Duodenal mucosa (tissue), 2 donors: ENCODE results near the gene ADAM10.

ENCODE experiments used
- H3K27ac ChIP-seq: one replicate; pipeline ENCODE4 v1.7.0; 2013; ENCODE audit warnings: low read depth, low read length
- H3K27me3 ChIP-seq, 2 donors: one replicate each; pipeline ENCODE4 v1.7.0; 2013; ENCODE audit warnings: low read length in 2 of 2, control low read depth in 1 of 2; ENCODE audit not compliant: insufficient read depth in 2 of 2, control insufficient read depth in 1 of 2
- H3K36me3 ChIP-seq, 2 donors: one replicate each; pipeline ENCODE4 v1.7.0; 2013; ENCODE audit warnings: low read length in 2 of 2, control low read depth in 1 of 2; ENCODE audit not compliant: insufficient read depth in 2 of 2, control insufficient read depth in 1 of 2
- H3K4me1 ChIP-seq, 2 donors: one replicate each; pipeline ENCODE4 v1.7.0; 2013; ENCODE audit warnings: low read length in 2 of 2, control low read depth in 1 of 2; ENCODE audit not compliant: insufficient read depth in 2 of 2, control insufficient read depth in 1 of 2
- H3K4me3 ChIP-seq, 2 donors: one replicate each; pipeline ENCODE4 v1.7.0; 2013; ENCODE audit warnings: low read length in 2 of 2, low read depth in 1 of 2
- H3K9ac ChIP-seq, 2 donors: one replicate each; pipeline ENCODE4 v1.7.0; 2013; ENCODE audit warnings: low read length in 2 of 2, low read depth in 1 of 2
- H3K9me3 ChIP-seq, 2 donors: one replicate each; pipeline ENCODE4 v1.7.0; 2013; ENCODE audit warnings: low read length in 2 of 2, control low read depth in 1 of 2; ENCODE audit not compliant: control insufficient read depth in 1 of 2

The ADAM10 gene

GRCh38 chr15:58699769-58700168 lies 49.7 kb downstream of the ADAM10 start:
- Histone ChIP-seq H3K9ac (no peak overlapping the region), H3K4me1 (no peaks in the 10 kb centered on the region), H3K27me3 (no peaks in the 10 kb centered on the region), H3K27ac (no peak overlapping the region), H3K4me3 (no peak overlapping the region), H3K36me3 (peaks cover 0 to 5% of the 10 kb centered on the region in 2 donors), H3K9me3 (peaks cover 5 to 9% of the 10 kb centered on the region in 2 donors)

GRCh38 chr15:58698887-58699641 lies 50.4 kb downstream of the ADAM10 start:
- no peak overlapping the region for H3K27ac ChIP-seq

GRCh38 chr15:58697220-58697619 lies 52.3 kb downstream of the ADAM10 start:
- Histone ChIP-seq H3K4me3 (no peak overlapping the region), H3K36me3 (peaks cover 0 to 5% of the 10 kb centered on the region in 2 donors), H3K27ac (no peak overlapping the region), H3K27me3 (no peaks in the 10 kb centered on the region), H3K9me3 (peaks cover 5 to 9% of the 10 kb centered on the region in 2 donors), H3K9ac (no peak overlapping the region), H3K4me1 (no peaks in the 10 kb centered on the region)

More at GRCh38 chr15:58698887-58699641, 50.4 kb downstream of the ADAM10 start:
- H3K4me1 ChIP-seq: no peaks in the 10 kb centered on the region
- H3K9ac ChIP-seq: no peak overlapping the region
- no peak overlapping the region for H3K4me3 ChIP-seq
- peaks cover 0 to 5% of the 10 kb centered on the region in 2 donors for H3K36me3 ChIP-seq
- peaks cover 5 to 9% of the 10 kb centered on the region in 2 donors for H3K9me3 ChIP-seq
- H3K27me3 ChIP-seq: no peaks in the 10 kb centered on the region

- no peak overlapping the region for H3K4me3 ChIP-seq
- no peaks in the 10 kb centered on the region for H3K4me1 ChIP-seq
- peaks cover 5 to 9% of the 10 kb centered on the region in 2 donors for H3K9me3 ChIP-seq
- no peaks in the 10 kb centered on the region for H3K27me3 ChIP-seq
- H3K9ac ChIP-seq: no peak overlapping the region
- H3K36me3 ChIP-seq: peaks cover 0 to 5% of the 10 kb centered on the region in 2 donors
- H3K27ac ChIP-seq: no peak overlapping the region
Observed at GRCh38 chr15:58696738-58697137, 52.8 kb downstream of the ADAM10 start.

GRCh38 chr15:58694641-58695398 lies 54.7 kb downstream of the ADAM10 start:
- H3K4me3 ChIP-seq: no peak overlapping the region
- peaks cover 5 to 8% of the 10 kb centered on the region in 2 donors for H3K9me3 ChIP-seq
- no peaks in the 10 kb centered on the region for H3K27me3 ChIP-seq
- H3K36me3 ChIP-seq: no peaks in the 10 kb centered on the region
- H3K4me1 ChIP-seq: no peaks in the 10 kb centered on the region
- H3K9ac ChIP-seq: no peak overlapping the region
- no peak overlapping the region for H3K27ac ChIP-seq

- no peaks in the 10 kb centered on the region for H3K36me3 ChIP-seq
- no peaks in the 10 kb centered on the region for H3K27me3 ChIP-seq
- no peak overlapping the region for H3K27ac ChIP-seq
- H3K4me3 ChIP-seq: no peak overlapping the region
- no peaks in the 10 kb centered on the region for H3K9me3 ChIP-seq
- no peaks in the 10 kb centered on the region for H3K4me1 ChIP-seq
- H3K9ac ChIP-seq: no peak overlapping the region
Observed at GRCh38 chr15:58690703-58691102, 58.8 kb downstream of the ADAM10 start.

GRCh38 chr15:58689646-58690045 lies 59.9 kb downstream of the ADAM10 start:
- no peaks in the 10 kb centered on the region for H3K9me3 ChIP-seq
- H3K4me1 ChIP-seq: no peaks in the 10 kb centered on the region
- no peaks in the 10 kb centered on the region for H3K36me3 ChIP-seq
- no peak overlapping the region for H3K27ac ChIP-seq
- no peaks in the 10 kb centered on the region for H3K27me3 ChIP-seq
- H3K9ac ChIP-seq: no peak overlapping the region
- H3K4me3 ChIP-seq: no peak overlapping the region

GRCh38 chr15:58686286-58686685 lies 63.2 kb downstream of the ADAM10 start:
- no peak overlapping the region for H3K9ac ChIP-seq
- H3K27ac ChIP-seq: no peak overlapping the region
- H3K4me1 ChIP-seq: peaks cover 3 to 4% of the 10 kb centered on the region in 2 donors
- no peaks in the 10 kb centered on the region for H3K27me3 ChIP-seq
- H3K9me3 ChIP-seq: no peaks in the 10 kb centered on the region
- H3K4me3 ChIP-seq: no peak overlapping the region
- H3K36me3 ChIP-seq: no peaks in the 10 kb centered on the region

GRCh38 chr15:58684751-58685150 lies 64.8 kb downstream of the ADAM10 start:
- Histone ChIP-seq H3K9me3 (no peaks in the 10 kb centered on the region), H3K27ac (no peak overlapping the region), H3K9ac (no peak overlapping the region), H3K27me3 (no peaks in the 10 kb centered on the region), H3K4me3 (no peak overlapping the region), H3K36me3 (no peaks in the 10 kb centered on the region), H3K4me1 (peaks cover 3 to 4% of the 10 kb centered on the region in 2 donors)

- no peak overlapping the region for H3K4me3 ChIP-seq
- H3K9ac ChIP-seq: no peak overlapping the region
- H3K4me1 ChIP-seq: peaks cover 3 to 4% of the 10 kb centered on the region in 2 donors
- no peaks in the 10 kb centered on the region for H3K27me3 ChIP-seq
- no peaks in the 10 kb centered on the region for H3K36me3 ChIP-seq
- no peaks in the 10 kb centered on the region for H3K9me3 ChIP-seq
- H3K27ac ChIP-seq: no peak overlapping the region
Observed at GRCh38 chr15:58684036-58684710, 65.3 kb downstream of the ADAM10 start.
